ENCODE measurements around the gene CEP164. TPM values are rescaled to one million over a fixed set of nuclear protein-coding genes. Genes with fewer than 3 reads are reported as not detected.

The CEP164 gene
- polyA plus RNA-seq, 1 of the 3 experiments (the other 2 are of a cell fraction), result 27.7 TPM

DNA sequence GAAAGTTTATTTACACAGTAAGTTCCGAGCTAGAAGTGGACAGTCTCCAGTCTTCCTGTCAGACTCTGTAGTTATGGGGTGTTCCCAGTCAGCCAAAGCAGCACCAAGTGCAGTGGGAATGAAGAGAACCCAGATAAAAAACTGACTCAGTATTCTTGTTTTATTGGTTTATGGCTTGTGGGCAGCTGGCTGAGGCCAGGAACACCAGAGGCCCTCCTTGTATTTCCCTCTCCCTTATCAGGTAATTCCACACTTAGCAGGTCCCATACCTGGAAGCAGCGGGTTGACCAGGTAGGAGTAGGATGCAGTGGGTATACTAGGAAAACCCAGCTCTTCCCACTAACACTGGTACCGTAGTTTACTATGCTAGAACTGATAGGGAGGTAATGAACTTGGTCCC, 40.0 kb upstream of the CEP164 start:
- CTCF ChIA-PET, result interaction anchor here (1.0 to 1.6 kb wide), 3 partner anchors 11 to 520 kb away, joined by 3 to 5 read pairs (median 4); no protein-coding TSS in a partner anchor
- Histone ChIP-seq H3K27ac (ENCODE audit: low read depth in 2 of 2, low read length in 1 of 2) (no peak overlapping the region), H2AFZ (ENCODE audit: low read depth) (no peak overlapping the region), H3K9ac (no peak overlapping the region), H3F3A (replicated peaks; ENCODE audit: insufficient read depth) (peaks cover 6% of the 10 kb centered on the region), H3K4me2 (no peak overlapping the region), H3K9me2 (no peaks in the 10 kb centered on the region), H4K20me1 (ENCODE audit: insufficient read depth) (no peaks in the 10 kb centered on the region), H3K9me3 (no peaks in the 10 kb centered on the region), H3K36me3 (replicated peaks in 1 of 2; ENCODE audit: control insufficient read depth in 1 of 2, insufficient read depth in 2 of 2, low read length in 1 of 2) (peaks cover 53 to 75% of the 10 kb centered on the region in 2 experiments), H3K4me3 (ENCODE audit: low read depth in 2 of 2, low read length in 1 of 2) (no peak overlapping the region), H3K79me2 (ENCODE audit: insufficient read depth) (no peaks in the 10 kb centered on the region), H3K27me3 (ENCODE audit: insufficient read depth) (no peaks in the 10 kb centered on the region), H3K4me1 (ENCODE audit: control insufficient read depth in 1 of 2, insufficient read depth in 2 of 2, low read depth in 1 of 2, low read length in 1 of 2) (no peaks in the 10 kb centered on the region)
- TF ChIP-seq GABPA (IDR thresholded peaks at IDR 0.05; ENCODE audit: low read depth) (no peak), MXI1 (IDR thresholded peaks at IDR 0.05; ENCODE audit: low read depth, low read length) (no peak), RAD21 (IDR thresholded peaks at IDR 0.05; ENCODE audit: low read length) (no peak), GATA2 (CRISPR knock-in tag; IDR thresholded peaks at IDR 0.05) (no peak), EZH2phosphoT487 (IDR thresholded peaks at IDR 0.05; ENCODE audit: borderline replicate concordance, low read depth) (no peak), EP300 (IDR thresholded peaks at IDR 0.05; ENCODE audit: borderline replicate concordance in 1 of 2, low read depth in 1 of 2, low read length in 1 of 2) (no peak), SIN3A (IDR thresholded peaks at IDR 0.05; ENCODE audit: borderline replicate concordance, low read depth, low read length) (no peak), RFX5 (IDR thresholded peaks at IDR 0.05; ENCODE audit: low read length) (no peak), USF2 (IDR thresholded peaks at IDR 0.05; ENCODE audit: borderline replicate concordance, low read depth, low read length) (no peak)
- DNase-seq, result no peak
- WGBS (ENCODE audit: low lambda C conversion rate), result 94% methylated on average over 3 of the region's 3 CpGs
- POLR2A ChIA-PET, result interaction anchor here (0.7 kb wide), 1 partner anchor 8 kb away, joined by 3 read pairs; no protein-coding TSS in a partner anchor

DNA sequence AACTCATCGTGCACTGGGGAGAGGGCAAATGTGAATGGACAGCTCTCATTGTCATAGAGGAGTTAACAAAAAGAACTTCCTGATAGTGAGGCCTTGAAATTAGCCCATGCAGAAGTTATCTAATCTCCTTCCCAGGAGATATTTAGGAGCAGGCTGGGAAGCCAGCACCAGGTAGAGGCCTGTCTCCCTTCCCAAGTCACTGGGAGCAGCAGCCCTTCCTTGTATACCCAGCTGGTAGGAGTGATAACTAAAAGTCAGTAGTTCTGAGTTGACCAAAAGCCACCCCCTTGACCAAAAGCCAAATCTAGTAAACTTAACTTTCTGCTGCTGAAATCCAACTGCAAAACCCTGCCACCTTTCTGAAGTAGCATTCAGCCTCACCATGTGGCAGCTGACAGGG, 37.9 kb upstream of the CEP164 start:
- CTCF ChIA-PET, result no interaction called here
- H3K36me3 ChIP-seq (replicated peaks in 1 of 2; ENCODE audit: control insufficient read depth in 1 of 2, insufficient read depth in 2 of 2, low read length in 1 of 2), result peaks cover 42 to 65% of the 10 kb centered on the region in 2 experiments

More for the DNA sequence above, 37.9 kb upstream of the CEP164 start:
- WGBS (ENCODE audit: low lambda C conversion rate), result 80% methylated on average over 1 of the region's 1 CpG
- Histone ChIP-seq H3K4me3 (ENCODE audit: low read depth in 2 of 2, low read length in 1 of 2) (no peak overlapping the region), H4K20me1 (ENCODE audit: insufficient read depth) (no peaks in the 10 kb centered on the region), H3K79me2 (ENCODE audit: insufficient read depth) (no peaks in the 10 kb centered on the region), H3K27me3 (ENCODE audit: insufficient read depth) (no peaks in the 10 kb centered on the region), H2AFZ (ENCODE audit: low read depth) (no peak overlapping the region), H3K9ac (no peak overlapping the region), H3K4me1 (ENCODE audit: control insufficient read depth in 1 of 2, insufficient read depth in 2 of 2, low read depth in 1 of 2, low read length in 1 of 2) (no peaks in the 10 kb centered on the region), H3K9me2 (no peaks in the 10 kb centered on the region), H3K27ac (ENCODE audit: low read depth in 2 of 2, low read length in 1 of 2) (no peak overlapping the region), H3F3A (replicated peaks; ENCODE audit: insufficient read depth) (peaks cover 7% of the 10 kb centered on the region), H3K9me3 (no peaks in the 10 kb centered on the region), H3K4me2 (no peak overlapping the region)
- no peak for DNase-seq
- POLR2A ChIA-PET, result no interaction called here
- TF ChIP-seq SMC3 (IDR thresholded peaks at IDR 0.05; ENCODE audit: low read depth, low read length) (no peak), SIN3A (IDR thresholded peaks at IDR 0.05; ENCODE audit: borderline replicate concordance, low read depth, low read length) (no peak), CTCF (IDR thresholded peaks at IDR 0.05) (no peak), MXI1 (IDR thresholded peaks at IDR 0.05; ENCODE audit: low read depth, low read length) (no peak), TCF12 (IDR thresholded peaks at IDR 0.05) (no peak), ELF1 (IDR thresholded peaks at IDR 0.05) (no peak), TEAD4 (IDR thresholded peaks at IDR 0.05; ENCODE audit: borderline replicate concordance, insufficient read depth) (no peak), RFX5 (IDR thresholded peaks at IDR 0.05; ENCODE audit: low read length) (no peak), RXRA (IDR thresholded peaks at IDR 0.05; ENCODE audit: borderline replicate concordance, low read depth) (no peak), MEF2A (IDR thresholded peaks at IDR 0.05; ENCODE audit: borderline replicate concordance, low read depth) (no peak), EZH2phosphoT487 (IDR thresholded peaks at IDR 0.05; ENCODE audit: borderline replicate concordance, low read depth) (no peak)
- TF ChIP-seq, protein P1, sequence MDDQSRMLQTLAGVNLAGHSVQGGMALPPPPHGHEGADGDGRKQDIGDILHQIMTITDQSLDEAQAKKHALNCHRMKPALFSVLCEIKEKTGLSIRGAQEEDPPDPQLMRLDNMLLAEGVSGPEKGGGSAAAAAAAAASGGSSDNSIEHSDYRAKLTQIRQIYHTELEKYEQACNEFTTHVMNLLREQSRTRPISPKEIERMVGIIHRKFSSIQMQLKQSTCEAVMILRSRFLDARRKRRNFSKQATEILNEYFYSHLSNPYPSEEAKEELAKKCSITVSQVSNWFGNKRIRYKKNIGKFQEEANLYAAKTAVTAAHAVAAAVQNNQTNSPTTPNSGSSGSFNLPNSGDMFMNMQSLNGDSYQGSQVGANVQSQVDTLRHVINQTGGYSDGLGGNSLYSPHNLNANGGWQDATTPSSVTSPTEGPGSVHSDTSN (IDR thresholded peaks at IDR 0.05), result no peak
